Measurements from ENCODE around the gene BAZ1A.

- TF ChIP-seq, protein P1, sequence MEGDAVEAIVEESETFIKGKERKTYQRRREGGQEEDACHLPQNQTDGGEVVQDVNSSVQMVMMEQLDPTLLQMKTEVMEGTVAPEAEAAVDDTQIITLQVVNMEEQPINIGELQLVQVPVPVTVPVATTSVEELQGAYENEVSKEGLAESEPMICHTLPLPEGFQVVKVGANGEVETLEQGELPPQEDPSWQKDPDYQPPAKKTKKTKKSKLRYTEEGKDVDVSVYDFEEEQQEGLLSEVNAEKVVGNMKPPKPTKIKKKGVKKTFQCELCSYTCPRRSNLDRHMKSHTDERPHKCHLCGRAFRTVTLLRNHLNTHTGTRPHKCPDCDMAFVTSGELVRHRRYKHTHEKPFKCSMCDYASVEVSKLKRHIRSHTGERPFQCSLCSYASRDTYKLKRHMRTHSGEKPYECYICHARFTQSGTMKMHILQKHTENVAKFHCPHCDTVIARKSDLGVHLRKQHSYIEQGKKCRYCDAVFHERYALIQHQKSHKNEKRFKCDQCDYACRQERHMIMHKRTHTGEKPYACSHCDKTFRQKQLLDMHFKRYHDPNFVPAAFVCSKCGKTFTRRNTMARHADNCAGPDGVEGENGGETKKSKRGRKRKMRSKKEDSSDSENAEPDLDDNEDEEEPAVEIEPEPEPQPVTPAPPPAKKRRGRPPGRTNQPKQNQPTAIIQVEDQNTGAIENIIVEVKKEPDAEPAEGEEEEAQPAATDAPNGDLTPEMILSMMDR (conservative IDR thresholded peaks at IDR 0.05): no peak
- no peak for TF ChIP-seq ZFX (IDR thresholded peaks at IDR 0.05)
These were observed 50.3 kb downstream of the BAZ1A start for GRCh38 chr14:34824826-34825225.

Measured in C4-2B (cell line).